ENCODE measurements around the gene RXRA. TPM values are rescaled to one million over a fixed set of nuclear protein-coding genes. Genes with fewer than 3 reads are reported as not detected.

The RXRA gene
- total RNA-seq (2022; extraction: Qiagen RNA extraction), result 20.4 to 37.7 TPM (median 35.6 TPM) in 5 replicates

GRCh38 chr9:134325813-134326723 is at the start of gene RXRA:
Gene RXRA (plus strand): TSS chr9:134326455. CDS start chr9:134326632, 177 bp downstream.

Other genes starting within 250 kb of the RXRA start
- gene WDR5, start 190.4 kb upstream of the RXRA start, total RNA-seq (2022; extraction: Qiagen RNA extraction), result 51.2 to 63.6 TPM (median 62.6 TPM) in 5 replicates
- gene RNU6ATAC, start 161.9 kb upstream of the RXRA start, total RNA-seq (2022; extraction: Qiagen RNA extraction), result not detected in 5 replicates

Data from A549 treated with Mapracorat at 1 μM for 4 hours (cell line).